NT2/D1 (cell line): ENCODE measurements around the gene ELP2.

ENCODE experiments used
- SUZ12 ChIP-seq: IDR thresholded peaks from 2 replicates; pipeline ENCODE4 v1.6.1; 2011; ENCODE audit not compliant: insufficient read length, insufficient read depth; ENCODE audit errors: extremely low read depth
- YY1 ChIP-seq: IDR thresholded peaks from 2 replicates; pipeline ENCODE4 v1.6.1; 2011; ENCODE audit not compliant: insufficient read length, insufficient read depth

DNA sequence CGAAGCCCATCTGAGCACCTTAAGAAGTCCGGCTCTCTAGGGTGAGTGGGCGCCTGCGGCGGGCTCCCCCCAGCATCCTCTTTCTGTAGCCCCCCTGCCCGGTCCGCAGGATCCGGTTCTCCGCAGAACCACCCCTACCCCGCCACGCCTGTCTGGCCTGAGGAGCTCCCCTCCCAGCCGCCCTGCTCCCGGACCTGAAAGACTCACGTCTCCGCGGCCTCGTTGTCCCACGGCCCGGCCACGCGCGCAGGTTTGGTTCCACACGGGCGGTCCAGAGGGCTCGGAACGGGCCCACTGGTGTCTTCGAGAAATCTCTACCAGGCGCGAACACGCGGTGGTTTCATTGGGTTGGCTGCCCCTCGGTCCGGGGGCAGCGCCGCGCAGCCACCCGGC, 796 bp upstream of the ELP2 start:
- no peak for TF ChIP-seq SUZ12
- TF ChIP-seq YY1 = no peak
